ENCODE measurements around the gene ALDOB. TPM values are rescaled to one million over a fixed set of nuclear protein-coding genes. Genes with fewer than 3 reads are reported as not detected.

The ALDOB gene
- total and polyA plus RNA-seq, 2 of the 8 experiments (the other 6 are each of a cell fraction or from before 2014, with no cell fraction given), result not detected

- Histone ChIP-seq H3K23ac (ENCODE audit: insufficient read length) (no peak overlapping the region), H3K4me1 (replicated peaks in 1 of 4; ENCODE audit: control insufficient read depth in 3 of 4, insufficient read depth in 4 of 4, low read length in 3 of 4) (peaks cover 0 to 3% (median 3%) of the 10 kb centered on the region in 4 experiments; a peak in 3 of 7 replicates), H3K27me3 (replicated peaks in 1 of 4; ENCODE audit: control insufficient read depth in 3 of 4, extremely low read depth in 1 of 4, insufficient read depth in 3 of 4, low read length in 3 of 4) (no peaks in the 10 kb centered on the region), H3K56ac (replicated peaks; ENCODE audit: insufficient read length, low read depth, low read length) (no peak overlapping the region), H2BK12ac (ENCODE audit: low read depth, low read length) (no peak overlapping the region), H2BK120ac (replicated peaks; ENCODE audit: low read depth, low read length) (no peak overlapping the region), H4K20me1 (replicated peaks in 1 of 2; ENCODE audit: control insufficient read depth in 1 of 2, insufficient read depth in 2 of 2, low read length in 2 of 2) (peaks cover 0 to 1% of the 10 kb centered on the region in 2 experiments), H3K9me3 (ENCODE audit: insufficient read depth in 2 of 2, low read depth in 1 of 2, low read length in 1 of 2) (no peaks in the 10 kb centered on the region; a peak in 1 of 4 replicates), H3K79me2 (ENCODE audit: control insufficient read depth in 1 of 2, insufficient read depth in 2 of 2, low read length in 2 of 2) (peaks cover 25 to 83% of the 10 kb centered on the region in 2 experiments), H3K79me1 (ENCODE audit: low read depth, low read length) (no peaks in the 10 kb centered on the region), H3K9ac (replicated peaks in 1 of 4; ENCODE audit: extremely low read depth in 1 of 4, low read depth in 3 of 4, low read length in 3 of 4) (no peak overlapping the region), H3K36me3 (ENCODE audit: control insufficient read depth in 2 of 4, insufficient read depth in 4 of 4, low read length in 3 of 4) (peaks cover 0 to 30% (median 16%) of the 10 kb centered on the region in 4 experiments; a peak in 6 of 8 replicates), H4K8ac (ENCODE audit: extremely low read depth, insufficient read depth, low read length) (no peak overlapping the region), H3K14ac (ENCODE audit: insufficient read length) (no peak overlapping the region), H3K4me2 (ENCODE audit: insufficient read depth in 1 of 2, low read depth in 2 of 2, low read length in 2 of 2) (no peak overlapping the region), H2AFZ (ENCODE audit: low read length) (no peak overlapping the region), H2BK5ac (ENCODE audit: low read depth, low read length) (no peak overlapping the region), H4K5ac (ENCODE audit: insufficient read length, low read depth, low read length) (no peak overlapping the region), H4K91ac (replicated peaks; ENCODE audit: insufficient read length, low read length) (no peak overlapping the region), H2AK5ac (ENCODE audit: low read depth, low read length) (no peak overlapping the region), H3K23me2 (ENCODE audit: low read depth, low read length) (no peaks in the 10 kb centered on the region; the same call in 1 of the 2 replicates), H2BK20ac (ENCODE audit: low read length) (no peak overlapping the region), H3K4ac (replicated peaks; ENCODE audit: insufficient read length, low read depth, low read length) (no peak overlapping the region), H2BK15ac (ENCODE audit: low read length) (no peak overlapping the region), H3K27ac (ENCODE audit: low read depth, low read length) (no peak overlapping the region), H3K18ac (ENCODE audit: extremely low read depth, low read length) (no peak overlapping the region), H3K4me3 (ENCODE audit: extremely low read depth in 1 of 4, insufficient read depth in 2 of 4, low read depth in 3 of 4, low read length in 4 of 4) (no peak overlapping the region)
- ChIA-PET POLR2A (ENCODE audit: partially characterized antibody) (no interaction called here), CTCF (ENCODE audit: partially characterized antibody) (no interaction called here)
- no peak for DNase-seq (ENCODE audit: low read depth in 1 of 2, low spot score in 2 of 2)
- FAIRE-seq, result no peak
- 90% methylated on average over 1 of the region's 1 CpG; no CpG with 5 or more reads in 1 of the 2 experiments for whole genome bisulfite sequencing, 2 experiments (ENCODE audit: extremely low coverage in 1 of 2, insufficient coverage in 1 of 2, insufficient read length in 1 of 2, insufficient replicate concordance in 2 of 2, low coverage in 1 of 2, low lambda C conversion rate in 2 of 2, missing lambda C conversion rate in 1 of 2)
- TF ChIP-seq USF2 (IDR thresholded peaks at IDR 0.05; ENCODE audit: low read length), result no peak
Observed at GRCh38 chr9:101394687-101395086, 40.9 kb downstream of the ALDOB start.
